Measurements from ENCODE around the gene TM9SF2. TPM values are rescaled to one million over a fixed set of nuclear protein-coding genes. Genes with fewer than 3 reads are reported as not detected.
A peak's percentile ranks its signal among the peaks of the same experiment; 100 is the strongest.
"Not testable (repeated sequence)": the region's sequence is repeated elsewhere in the genome, so short reads cannot be mapped to it uniquely, and the experiment has no call there.

TM9SF2 gene
- polyA plus RNA-seq, 3 donors, result 186 to 198 (median 190) TPM

DNA sequence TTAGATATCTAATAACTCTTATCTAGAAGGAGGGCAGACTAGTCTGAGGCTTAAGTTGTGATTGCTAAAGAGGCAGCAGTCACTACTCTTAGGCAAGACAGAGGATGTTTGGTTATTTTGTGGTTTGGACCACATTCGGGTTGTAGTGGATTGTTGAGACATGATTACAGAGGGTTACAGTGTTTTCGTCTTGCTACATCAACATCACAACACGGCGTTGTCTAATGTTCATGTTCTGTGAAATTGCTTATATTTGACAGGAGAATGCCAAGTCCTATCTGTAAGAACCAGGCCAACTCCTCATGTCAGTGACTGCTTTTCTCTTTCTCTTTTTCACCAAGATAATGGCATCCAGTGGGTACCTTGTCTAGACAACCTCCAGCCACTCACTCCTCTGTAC lies 16.8 kb upstream of the TM9SF2 start:
- DNase-seq, result no peak

DNA sequence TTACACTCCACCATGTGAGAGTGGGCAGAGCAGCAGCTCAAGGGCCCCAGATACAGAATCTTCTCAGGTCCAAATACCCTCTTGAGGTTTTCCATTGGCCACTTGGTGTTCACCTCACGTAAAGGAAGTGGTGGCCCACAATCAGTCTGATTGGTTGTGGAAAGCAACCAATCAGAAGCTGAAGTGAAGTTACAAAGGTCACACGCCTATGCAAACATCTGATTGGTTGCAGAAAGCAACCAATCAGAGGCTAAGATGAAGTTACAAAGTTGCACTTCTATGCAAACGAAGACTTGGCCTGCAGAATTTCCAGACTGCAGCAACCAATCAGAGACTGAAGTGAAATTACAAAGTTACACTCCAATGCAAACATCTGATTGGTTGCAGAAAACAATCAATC lies 14.3 kb upstream of the TM9SF2 start:
- DNase-seq, result no peak

DNA sequence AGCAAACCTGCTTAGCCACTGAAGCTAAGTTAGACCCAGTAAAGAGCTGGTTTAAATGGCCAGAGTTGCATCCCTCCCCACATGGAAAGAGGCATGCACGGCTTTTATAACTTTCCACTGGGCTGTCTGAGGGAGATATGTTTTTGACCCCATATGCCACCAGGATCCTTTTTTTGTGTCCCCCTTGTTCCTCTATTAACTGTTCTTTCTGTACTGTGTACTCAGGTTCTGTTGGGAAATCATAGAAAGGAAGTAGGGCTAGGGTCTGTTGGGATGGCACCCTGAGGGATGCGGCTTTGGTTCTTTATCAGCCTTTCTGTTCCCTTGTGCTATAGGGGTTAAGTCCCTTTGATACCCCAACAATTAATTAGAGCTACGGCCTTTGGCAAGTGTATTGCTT lies 12.2 kb upstream of the TM9SF2 start:
- no peak for DNase-seq

DNA sequence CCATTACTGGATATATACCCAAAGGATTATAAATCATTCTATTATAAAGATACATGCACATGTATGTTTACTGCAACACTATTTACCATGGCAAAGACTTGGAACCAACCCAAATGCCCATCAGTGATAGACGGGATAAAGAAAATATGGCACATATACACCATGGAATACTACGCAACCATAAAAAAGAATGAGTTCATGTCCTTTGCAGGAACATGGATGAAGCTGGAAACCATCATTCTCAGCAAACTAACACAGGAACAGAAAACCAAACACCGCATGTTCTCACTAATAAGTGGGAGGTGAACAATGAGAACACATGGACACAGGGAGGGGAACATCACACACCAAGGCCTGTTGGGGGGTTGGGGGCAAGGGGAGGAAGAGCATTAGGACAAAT lies 9.5 kb upstream of the TM9SF2 start:
- not testable (repeated sequence) for DNase-seq

DNA sequence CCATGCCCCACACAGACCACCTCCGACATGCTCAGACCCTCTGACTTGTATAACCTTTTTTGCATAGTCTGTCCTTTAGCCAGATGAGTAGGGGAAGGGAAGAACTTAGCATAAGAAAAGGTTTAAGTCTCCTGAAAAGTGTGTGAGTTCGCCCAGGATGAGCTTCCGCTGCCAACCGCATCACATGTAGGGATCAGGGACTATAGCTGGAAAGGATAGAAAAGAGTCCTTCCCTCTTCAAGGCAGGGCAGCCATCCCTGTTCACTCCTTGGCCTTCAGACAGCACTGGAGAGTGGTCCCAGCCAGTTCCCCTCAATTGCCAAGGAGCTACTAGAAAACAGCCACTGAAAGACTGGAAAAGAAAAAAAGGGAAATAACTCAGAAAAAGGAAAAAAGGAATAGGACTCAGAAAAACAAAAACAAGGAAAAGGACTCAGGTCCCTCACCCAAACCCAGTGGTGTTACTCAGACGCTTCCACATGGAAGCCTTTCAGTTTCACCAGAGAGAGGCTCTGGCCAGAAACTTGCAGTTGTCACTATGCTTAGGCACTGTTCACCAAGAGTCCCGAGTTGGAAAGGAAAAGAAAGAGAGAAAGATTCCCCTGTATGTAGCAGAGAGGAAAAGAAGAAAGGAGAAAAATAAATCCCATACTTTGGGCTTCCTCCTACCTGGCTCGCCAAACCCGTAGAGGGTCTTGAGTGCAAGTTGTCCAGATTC lies 5.6 kb upstream of the TM9SF2 start:
- DNase-seq, result no peak

GRCh38 chr13:99496184-99497142 lies 4.8 kb upstream of the TM9SF2 start:
- DNase-seq, result no peak

DNA sequence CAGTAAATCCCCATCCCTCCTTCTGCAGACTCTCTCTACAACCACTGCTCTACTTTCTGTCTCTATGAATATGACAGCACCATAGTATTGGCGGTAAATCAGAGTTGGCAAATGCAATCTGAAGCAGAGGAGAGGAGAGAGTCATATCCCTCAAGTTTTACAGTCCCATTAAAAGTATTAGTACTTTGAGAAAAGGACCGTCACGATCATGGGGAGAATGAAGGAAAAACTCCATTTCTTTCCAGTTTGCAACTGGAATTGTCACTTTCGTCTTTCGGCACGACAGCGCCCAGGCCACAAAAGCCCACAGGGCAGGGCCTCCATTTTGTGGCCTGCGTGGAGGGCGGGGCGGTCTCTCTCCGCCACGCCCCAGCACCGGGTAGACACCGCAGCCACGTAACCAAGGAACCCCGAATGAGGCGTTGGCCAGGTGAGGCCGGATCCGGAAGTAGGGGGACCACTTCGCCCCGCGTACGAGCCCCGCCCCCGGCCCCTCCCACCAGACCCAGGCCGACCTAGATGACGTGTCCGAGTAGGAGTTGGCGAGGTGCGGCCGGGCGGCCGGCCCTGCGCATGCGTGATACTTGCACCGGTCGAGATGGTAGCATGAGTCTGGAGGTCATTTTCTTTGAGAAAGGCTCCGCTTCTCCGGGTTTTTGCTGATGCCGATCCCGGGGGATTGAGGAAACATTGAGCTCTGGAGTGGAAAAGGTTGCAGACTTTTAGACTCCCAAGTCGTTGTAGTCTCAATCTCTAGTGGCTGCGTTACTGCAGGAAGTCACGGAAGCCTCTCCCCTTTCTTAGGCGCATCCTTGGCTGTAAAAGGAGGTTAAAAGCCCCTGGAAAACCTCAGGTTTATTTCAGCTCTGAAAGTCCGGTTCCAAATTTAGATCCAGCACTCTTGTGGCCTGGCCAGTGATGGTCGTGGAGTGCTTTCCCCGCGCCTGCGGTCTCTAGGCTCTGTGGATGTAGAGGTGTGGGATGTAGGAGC lies 2.8 kb upstream of the TM9SF2 start:
- peak; percentile 98 for DNase-seq

DNA sequence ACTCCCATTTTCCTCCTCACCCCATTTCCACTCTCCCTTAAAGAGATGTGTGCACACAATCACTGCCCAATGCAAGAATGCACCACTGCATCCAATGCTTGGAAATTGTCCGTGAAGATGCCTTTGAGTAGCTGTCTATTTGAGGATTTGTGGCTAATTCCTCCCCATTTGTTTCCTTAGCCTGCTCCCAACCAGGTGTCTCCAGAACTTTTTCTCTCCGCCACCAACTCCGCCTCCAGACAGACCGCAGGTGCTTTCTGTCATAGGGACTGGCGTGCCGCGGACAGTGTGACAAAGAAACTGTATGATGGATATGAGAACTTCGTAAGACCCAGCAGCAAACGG lies 461 bp upstream of the TM9SF2 start:
- no peak for DNase-seq

DNA sequence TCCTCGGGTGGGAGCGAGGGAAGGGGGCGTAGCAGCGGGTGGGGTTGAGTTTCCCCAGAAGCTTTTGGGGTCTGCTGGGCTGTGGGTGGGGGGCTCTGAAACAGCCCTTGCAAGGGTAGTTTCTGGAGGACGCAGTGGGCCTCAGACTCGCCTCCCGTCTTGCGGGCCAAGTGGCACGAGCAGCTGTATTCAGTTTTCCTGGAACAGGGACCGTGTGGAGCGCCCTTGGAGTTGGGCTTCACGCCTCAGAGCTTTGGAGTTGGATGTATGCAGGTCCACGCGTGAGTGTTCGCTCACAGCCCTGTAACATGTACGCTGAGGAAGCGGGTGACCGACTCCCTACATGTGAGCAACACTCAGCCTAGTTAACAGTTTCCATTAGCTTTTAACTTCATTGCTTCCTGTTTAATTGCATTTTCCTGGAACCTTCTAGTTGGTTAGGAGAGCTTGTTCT lies 603 bp downstream of the TM9SF2 start:
- DNase-seq, result no peak

GRCh38 chr13:99505814-99506269 lies 4.6 kb downstream of the TM9SF2 start:
- DNase-seq, result no peak

DNA sequence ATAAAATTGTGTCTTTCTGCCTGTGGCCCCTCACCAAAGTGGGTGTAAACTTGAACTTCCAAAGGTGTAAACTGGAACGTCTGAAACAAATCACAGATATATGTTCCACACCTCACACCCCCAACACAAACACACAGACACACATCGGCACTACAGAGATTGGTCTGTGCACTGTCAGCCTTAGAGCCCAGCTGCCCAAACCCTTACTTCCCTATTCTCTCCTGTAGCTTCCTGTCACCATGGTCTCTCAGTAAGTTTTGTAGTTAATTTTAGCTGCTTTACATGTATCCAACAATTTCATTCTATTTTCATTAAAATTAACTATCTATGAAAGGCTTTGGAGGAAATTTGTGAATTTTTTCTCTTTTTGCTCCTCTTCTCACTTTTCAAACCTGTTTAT lies 5.4 kb downstream of the TM9SF2 start:
- no peak for DNase-seq

- DNase-seq, result no peak
Observed at GRCh38 chr13:99507054-99507453, 5.8 kb downstream of the TM9SF2 start.

DNA sequence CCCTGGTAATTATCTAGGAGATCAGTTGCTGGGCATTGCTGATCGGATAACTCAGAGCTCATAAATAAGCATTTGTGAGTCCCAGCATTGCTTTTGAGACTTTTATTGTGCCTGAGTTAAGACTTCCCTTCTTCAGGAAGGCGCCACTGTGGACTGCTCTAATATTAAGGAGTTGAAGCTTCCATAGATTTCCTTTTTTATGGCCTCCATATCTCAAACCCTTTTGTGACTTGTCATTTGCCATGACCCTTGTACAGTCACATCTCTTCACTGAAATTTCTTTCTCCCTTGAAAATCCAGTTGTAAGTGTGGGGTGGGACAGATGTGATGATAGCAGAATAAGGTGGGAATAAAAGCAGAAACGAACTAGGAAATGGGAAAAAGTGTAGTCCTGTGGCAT lies 6.3 kb downstream of the TM9SF2 start:
- no peak for DNase-seq

GRCh38 chr13:99507986-99508385 lies 6.7 kb downstream of the TM9SF2 start:
- no peak for DNase-seq

- DNase-seq, result no peak
Observed at GRCh38 chr13:99509479-99509878, 8.2 kb downstream of the TM9SF2 start.

GRCh38 chr13:99514801-99515200 lies 13.5 kb downstream of the TM9SF2 start:
- DNase-seq, result no peak

- DNase-seq, result no peak
Observed at GRCh38 chr13:99516153-99516929, 15.1 kb downstream of the TM9SF2 start.

- DNase-seq, result no peak
Observed at GRCh38 chr13:99517577-99517976, 16.3 kb downstream of the TM9SF2 start.

GRCh38 chr13:99517984-99518383 lies 16.7 kb downstream of the TM9SF2 start:
- no peak for DNase-seq

DNA sequence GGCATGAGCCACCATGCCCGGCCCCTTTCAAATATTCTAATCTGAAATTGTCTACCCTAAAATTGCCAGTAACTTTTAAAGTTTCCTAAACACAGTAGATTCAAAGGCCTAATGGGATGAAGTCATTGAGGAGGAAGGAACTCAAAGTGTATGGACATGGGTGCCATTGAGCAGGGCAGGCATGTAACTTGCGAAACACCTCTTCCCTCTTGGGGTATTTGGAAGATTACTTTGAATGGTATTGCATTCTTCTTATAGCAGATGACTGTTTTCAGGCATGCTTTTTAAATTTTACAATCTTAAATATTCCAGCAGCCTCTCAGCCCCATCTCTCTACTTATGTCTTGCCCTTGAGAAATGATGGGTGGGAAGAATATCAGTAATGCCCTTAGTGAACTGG lies 21.0 kb downstream of the TM9SF2 start:
- no peak for DNase-seq

DNA sequence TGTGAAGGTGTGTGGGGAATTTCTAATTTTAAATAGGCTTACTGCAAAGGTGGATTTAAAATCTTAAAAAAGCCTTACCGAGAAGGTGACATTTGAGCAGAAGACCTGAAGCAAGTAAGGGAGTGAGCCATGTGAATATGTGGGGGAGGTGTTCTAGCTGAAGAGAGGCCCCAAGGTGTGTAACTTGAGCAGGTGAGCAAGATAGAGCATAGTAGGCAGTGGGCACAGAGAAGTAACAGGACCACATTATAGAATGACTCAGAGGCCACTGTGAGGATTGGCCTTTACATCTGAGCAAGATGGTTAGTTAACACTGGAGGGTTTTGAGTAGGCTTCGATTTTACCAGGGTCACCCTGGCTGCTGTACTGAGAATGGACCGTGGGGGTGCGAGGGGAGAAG lies 22.6 kb downstream of the TM9SF2 start:
- no peak for DNase-seq

Data from renal pelvis (tissue), 4 donors.